ENCODE measurements around the gene ZSWIM7.

GRCh38 chr17:16001226-16001897 is 1.9 kb upstream of the ZSWIM7 start:
- TF ChIP-seq CTCF (IDR thresholded peaks at IDR 0.05) = no peak
- TF ChIP-seq TP53 (CRISPR knock-in tag; IDR thresholded peaks at IDR 0.05) = no peak
- TF ChIP-seq NR3C1 (CRISPR knock-in tag; conservative IDR thresholded peaks at IDR 0.05; ENCODE audit: low read depth) = no peak
- TF ChIP-seq ZNF121 (CRISPR knock-in tag; IDR thresholded peaks at IDR 0.05) = no peak
- no peak for TF ChIP-seq HMGXB4 (CRISPR knock-in tag; IDR thresholded peaks at IDR 0.05)
- no peak for TF ChIP-seq PRRX2 (CRISPR knock-in tag; IDR thresholded peaks at IDR 0.05)
- no peak for TF ChIP-seq USF1 (CRISPR knock-in tag; IDR thresholded peaks at IDR 0.05)
- no peak for TF ChIP-seq ZNF512 (CRISPR knock-in tag; IDR thresholded peaks at IDR 0.05; ENCODE audit: borderline replicate concordance)
- TF ChIP-seq JUN (CRISPR knock-in tag; IDR thresholded peaks at IDR 0.05) = no peak
- TF ChIP-seq MAX (CRISPR knock-in tag; IDR thresholded peaks at IDR 0.05) = no peak
- TF ChIP-seq FOXK1 (CRISPR knock-in tag; IDR thresholded peaks at IDR 0.05) = no peak
- TF ChIP-seq CREB1 (CRISPR knock-in tag; IDR thresholded peaks at IDR 0.05) = no peak
- no peak for TF ChIP-seq SMAD4 (CRISPR knock-in tag; IDR thresholded peaks at IDR 0.05)
- no peak for TF ChIP-seq EMX1 (CRISPR knock-in tag; IDR thresholded peaks at IDR 0.05)

Data from WTC11 (cell line).